HG03442 (cell line): Measurements from ENCODE around the gene ALKBH3.

Experiments
- ATAC-seq: cut with Tn5 transposase; IDR thresholded peaks from one replicate; pipeline ENCODE4 v1.9.1; 2021; ENCODE audit warnings: mild to moderate bottlenecking, moderate library complexity; ENCODE audit not compliant: unreplicated experiment

The ALKBH3 gene

GRCh38 chr11:43936076-43936475 is 55.4 kb downstream of the ALKBH3 start:
- ATAC-seq, result no peak

DNA sequence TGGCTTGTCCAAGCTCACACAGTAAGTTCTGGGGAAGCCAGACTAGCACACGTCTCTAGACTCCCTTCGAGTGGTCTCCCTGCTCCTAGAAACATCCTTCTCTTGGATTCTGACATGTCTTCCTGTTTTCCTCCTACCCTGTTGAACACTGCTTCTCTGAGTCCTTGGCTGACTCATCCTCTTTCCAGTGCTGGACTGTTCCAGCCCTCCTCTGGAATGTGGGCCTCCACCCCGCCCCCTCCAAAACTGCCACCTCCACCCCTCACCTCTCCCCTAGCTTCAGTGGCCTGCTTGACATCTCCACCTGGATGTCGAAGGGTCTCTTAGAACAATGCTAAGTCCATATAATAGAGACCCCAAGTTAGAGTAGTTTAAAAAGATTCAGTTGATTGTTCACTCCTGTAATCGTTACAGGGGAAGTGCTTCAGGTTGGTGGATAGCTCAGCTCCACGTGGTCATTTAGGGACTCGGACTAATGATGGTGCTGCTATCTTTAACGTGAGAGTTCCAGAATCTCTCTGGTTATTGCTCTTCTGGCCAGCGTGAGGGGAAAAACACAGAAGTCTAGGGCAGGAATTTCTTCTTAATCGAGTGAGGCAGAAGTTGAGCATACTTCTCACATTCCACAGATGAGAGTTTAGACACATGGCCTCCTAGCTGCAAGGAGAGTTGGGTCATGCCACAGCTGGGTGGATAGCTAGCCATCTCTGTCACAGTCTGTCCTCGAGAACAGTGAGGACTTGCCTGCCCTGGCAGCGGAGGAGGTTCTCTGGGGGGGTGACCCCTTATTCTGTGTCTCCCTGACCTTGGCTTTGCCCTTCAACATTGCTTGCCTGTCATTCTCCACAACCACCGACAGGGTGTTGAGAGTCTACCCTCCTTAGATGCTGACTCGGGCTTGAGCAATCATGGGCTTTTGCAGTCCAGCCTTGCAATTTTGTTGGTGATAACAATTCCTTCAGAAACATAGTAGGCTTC is 57.1 kb downstream of the ALKBH3 start:
- no peak for ATAC-seq

- ATAC-seq, result no peak
These were observed 60.8 kb downstream of the ALKBH3 start for GRCh38 chr11:43941257-43941994.

DNA sequence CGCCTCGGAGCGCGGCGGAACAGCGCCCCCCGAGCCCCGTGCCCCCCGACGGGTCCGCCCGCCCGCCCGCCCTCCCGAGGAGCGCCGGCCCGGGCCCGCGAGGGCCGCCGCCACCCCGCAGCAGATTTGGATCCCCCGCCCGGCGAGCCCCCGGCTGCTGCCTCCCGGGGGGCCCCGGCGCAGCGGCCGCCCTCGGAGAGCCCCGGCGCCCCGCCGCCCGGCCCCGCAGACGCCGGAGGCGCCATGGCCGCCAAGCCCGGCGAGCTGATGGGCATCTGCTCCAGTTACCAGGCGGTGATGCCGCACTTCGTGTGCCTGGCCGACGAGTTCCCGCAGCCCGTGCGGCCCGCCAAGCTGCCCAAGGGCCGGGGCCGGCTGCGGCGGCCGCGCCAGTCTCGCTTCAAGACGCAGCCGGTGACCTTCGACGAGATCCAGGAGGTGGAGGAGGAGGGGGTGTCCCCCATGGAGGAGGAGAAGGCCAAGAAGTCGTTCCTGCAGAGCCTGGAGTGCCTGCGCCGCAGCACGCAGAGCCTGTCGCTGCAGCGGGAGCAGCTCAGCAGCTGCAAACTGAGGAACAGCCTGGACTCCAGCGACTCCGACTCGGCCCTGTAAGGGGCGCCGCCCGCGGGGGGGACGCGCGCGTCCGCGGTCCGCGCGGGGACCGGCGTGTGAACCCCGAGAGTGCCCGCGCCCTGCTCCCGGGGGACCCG is 62.2 kb downstream of the ALKBH3 start:
- ATAC-seq, result no peak

DNA sequence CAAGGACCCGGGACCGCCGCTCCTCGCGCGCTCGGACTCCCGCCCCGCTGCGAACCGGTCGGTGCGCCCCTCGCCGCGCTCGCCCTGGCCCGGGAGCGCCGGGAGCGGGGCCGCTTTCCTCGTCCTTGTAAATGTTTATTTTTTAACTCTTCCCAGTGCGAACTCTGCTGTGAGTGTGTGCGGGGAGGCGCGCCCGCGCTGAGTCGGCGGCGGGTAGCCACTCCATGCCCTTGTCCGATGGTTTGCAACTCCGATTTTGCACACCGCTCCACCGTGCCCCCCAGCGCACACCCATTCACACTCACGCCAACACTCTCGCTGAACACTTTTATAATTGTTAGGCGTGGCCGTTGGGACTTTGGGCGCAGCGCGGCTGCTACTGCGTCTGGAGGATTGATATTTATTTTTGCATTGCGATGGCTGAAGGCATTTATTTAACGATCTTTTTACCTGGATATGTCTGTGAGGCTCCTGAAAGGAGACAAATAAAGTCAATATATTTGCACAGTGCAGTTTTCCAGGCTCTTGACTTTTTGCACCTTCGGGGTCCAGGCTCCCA is 62.8 kb downstream of the ALKBH3 start:
- no peak for ATAC-seq

DNA sequence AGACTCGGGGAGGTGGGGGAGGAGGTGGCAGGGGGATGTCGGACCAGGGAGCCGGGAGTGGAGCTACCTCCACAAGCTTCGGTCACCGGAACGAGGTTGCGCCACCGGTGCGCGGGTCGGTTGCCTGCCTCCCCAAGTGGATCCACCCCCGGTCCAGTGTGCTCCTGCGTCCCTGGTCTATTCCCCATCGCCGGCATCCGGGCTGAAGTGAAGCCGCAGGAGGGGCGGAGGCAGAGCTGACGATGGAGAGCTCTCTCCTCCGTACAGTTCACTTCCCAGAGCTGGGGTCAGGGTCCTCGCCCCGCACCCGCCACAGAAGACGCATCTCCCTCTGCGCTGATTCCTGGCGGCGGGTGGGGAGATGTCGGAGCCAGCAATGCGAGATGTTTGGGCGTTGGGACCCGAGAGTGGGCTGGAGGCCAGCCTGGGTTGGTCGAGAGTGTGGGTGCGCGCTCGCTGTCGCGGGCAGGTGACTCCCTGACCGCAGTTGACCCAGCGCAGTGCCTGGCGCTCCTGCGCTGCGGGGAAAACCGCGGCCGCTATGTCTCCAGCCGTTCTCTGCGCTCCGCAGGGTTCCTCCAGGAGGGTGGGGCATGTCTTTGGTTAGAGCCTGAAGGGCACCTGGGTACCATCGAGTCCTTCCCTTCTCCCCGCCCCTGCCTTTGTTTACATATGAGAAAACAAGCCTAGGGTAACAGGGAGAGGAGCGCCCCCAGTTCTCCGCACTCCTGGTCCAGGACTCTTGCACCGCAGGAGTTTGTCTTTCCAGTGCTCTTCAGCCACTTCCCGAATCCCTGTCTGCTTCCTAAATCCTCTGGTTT is 63.5 kb downstream of the ALKBH3 start:
- ATAC-seq, result no peak

DNA sequence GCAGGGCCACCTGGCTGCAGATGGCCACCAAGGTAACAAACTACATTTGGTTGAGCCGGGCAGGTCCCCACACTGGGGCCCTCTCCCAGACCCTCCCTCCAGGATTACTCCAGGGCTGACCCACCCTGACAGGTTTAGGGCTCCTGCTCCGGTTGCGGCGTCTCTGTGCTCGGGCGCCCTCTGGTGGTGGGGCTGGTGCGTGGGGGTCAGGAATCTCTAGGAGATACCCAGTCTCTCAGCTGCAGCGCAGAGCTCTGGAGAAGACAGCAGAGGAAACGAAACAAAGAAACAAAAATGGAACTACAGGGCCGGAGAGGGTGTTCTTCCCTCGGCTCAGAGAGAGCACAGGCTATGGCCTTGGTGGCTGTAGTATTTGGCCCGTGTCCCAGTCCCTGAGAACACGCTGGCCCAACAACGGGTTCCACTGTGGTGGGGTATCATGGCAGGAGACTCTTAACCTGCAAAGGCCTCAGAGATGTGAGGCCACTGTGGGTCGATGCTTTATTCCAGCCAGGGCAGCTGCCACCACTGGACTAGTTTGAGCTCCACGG is 64.2 kb downstream of the ALKBH3 start:
- no peak for ATAC-seq

- ATAC-seq, result no peak
These were observed 66.4 kb downstream of the ALKBH3 start for GRCh38 chr11:43947003-43947500.

- ATAC-seq, result no peak
These were observed 67.2 kb downstream of the ALKBH3 start for GRCh38 chr11:43947815-43948214.

DNA sequence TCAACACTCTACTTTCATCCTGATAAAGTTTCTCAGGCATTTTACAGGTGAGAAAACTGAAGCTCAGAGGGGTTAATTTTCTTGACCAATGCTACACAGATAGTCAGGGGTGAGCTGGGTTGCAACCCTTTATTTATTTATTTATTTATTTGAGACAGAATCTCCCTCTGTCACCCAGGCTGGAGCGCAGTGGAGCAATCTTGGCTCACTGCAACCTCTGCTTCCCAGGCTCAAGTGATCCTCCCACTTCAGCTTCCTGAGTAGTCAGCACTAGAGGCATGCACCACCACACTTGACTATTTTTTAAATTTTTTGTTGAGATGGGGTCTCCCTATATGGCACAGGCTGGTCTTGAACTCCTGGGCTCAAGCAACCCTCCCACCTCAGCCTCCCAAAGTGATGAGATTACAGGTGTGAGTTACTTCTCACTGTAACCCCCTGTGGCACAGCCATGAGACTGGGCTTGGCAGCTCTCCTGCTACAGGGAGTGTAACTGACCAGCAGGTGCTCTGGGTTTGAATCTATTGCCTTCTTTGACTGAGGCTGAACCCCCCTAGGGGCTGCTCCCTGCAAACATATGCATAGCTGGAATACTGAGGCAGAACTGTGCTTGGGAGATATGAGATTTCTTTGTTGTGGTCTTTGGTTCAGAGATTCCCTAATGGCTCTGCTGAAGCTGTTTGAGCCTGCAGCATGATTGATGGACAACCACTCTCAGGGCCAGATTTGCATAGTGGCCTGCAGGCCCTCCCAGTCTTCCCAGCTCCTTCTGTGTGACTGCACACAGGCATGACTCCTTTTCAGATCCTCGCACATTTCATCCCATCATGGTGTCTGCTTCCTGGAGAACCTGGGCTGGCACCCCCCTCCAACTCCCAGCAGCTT is 68.0 kb downstream of the ALKBH3 start:
- no peak for ATAC-seq

- no peak for ATAC-seq
These were observed 69.8 kb downstream of the ALKBH3 start for GRCh38 chr11:43950311-43950855.

DNA sequence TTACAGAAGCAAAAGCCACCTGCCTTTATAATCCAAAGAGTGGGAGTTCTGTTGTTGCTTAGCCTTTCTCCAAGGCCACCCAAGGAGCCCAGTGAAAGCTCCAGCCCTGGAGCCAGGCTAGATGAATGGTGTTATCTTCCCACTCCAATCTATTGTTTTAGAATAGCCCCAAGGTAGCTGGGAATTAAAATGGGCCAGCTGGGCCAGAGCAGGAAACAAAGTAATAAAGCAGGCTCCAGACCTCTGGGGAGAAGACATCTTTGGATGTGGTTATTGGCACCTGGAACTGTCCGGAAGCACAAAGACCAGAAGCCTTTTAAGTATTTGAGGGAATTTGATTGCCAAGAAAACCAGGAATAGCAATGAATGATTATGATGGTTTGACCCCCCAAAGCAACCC is 70.6 kb downstream of the ALKBH3 start:
- no peak for ATAC-seq

DNA sequence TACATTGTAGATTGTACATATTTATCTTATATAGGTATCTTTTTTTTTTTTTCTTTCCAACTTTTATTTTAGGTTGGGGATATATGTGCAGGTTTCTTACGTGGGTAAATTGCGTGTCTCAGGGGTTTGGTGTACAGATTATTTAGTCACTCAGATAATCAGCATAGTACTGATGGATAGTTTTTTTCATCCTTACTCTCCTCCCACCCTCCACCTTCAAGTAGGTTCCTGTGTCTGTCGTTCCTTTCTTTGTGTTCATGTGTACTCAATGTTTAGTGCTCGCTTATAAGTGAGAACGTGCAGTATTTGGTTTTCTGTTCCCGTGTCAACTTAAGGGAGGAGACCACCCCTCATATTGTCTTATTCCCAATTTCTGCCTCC is 71.4 kb downstream of the ALKBH3 start:
- ATAC-seq, result no peak

GRCh38 chr11:43952401-43953342 is 72.0 kb downstream of the ALKBH3 start:
- no peak for ATAC-seq

DNA sequence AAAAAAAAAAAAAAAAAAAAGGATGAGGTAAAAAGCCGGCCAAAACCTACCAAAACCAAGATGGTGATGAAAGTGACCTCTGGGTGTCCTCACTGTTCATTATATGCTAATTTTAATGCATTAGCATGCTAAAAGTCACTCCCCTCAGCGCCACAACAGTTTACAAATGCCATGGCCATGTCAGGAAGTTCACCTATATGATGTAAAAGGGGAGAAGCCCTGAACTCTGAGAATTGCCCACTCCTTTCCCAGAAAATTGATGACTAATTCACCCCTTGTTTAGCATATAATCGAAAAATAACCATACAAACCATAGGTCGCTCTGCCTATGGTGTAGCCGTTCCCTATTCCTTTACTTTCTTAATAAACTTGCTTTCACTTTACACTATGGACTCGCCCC is 72.9 kb downstream of the ALKBH3 start:
- ATAC-seq, result no peak

DNA sequence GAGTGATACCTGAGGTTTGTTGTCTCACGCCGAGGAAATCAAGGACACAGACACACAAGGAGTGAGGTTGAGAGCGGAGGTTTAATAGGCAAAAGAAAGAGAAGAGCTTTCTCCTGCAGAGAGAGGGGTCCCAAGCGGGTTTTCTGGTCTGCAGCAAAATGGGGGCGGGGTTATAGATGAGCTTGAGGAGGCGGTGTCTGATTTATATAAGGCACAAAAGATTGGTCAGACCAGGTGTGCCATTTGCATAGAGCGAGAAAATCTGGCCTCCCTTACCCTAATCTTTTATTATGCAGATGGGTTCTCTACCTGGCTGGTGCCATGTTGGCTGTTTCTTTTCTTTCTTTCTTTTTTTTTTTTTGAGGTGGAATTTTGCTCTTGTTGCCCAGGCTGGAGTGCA is 73.6 kb downstream of the ALKBH3 start:
- ATAC-seq, result no peak

DNA sequence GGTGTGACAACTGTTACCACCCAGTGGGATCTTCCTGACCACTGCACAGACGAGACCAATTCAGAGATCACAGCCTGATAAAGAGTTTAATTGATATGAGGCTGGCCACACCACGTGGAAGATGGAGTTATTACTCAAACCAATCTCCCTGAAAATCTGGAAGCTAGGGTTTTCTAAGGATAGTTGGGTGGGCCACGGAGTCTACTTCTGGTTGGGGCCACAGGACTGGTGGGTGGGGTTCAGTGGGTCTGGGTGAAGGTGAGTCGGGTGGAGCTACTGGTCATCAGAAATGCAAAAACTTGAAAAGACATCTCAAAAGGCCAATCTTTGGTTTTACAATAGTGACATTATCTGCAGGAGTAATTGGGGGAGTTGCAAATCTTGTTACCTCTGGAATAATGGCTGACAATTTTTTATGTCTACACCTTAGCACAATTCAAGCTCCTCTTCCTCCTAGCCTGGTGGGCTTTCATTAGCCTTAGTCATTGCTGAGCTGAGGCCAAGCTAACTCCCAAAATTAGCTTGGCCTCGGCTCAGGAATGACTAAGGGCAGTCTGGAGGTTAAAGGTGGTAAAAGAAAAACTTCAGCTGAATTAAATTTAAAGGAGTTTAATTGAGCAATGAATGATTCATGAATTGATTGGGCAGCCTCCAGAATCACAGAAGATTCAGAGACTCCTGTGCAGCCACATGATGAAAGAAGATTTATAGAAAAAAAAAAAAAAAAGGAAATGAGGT is 74.9 kb downstream of the ALKBH3 start:
- no peak for ATAC-seq
